Measurements from ENCODE around the gene PLA1A.
"Not testable (repeated sequence)": the region's sequence is repeated elsewhere in the genome, so short reads cannot be mapped to it uniquely, and the experiment has no call there.

Gene PLA1A

DNA sequence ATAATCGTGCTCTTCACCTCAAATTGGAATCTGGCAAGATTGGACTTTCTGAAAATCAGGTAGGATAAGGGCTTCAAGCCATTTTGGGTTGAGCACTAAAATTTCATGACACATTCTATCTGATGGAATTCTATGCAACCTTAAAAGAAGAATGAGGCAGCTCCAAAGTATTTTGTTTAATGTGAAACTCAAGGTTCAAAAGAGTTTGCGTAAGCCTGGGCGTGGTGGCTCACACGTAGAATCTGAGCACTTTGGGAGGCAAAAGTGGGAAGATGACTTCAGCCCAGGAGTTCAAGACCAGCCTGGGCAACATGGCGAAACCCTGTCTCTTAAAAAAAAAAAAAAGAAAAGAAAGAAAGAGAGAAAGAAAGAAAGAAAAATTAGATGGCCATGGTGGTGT, 3.6 kb upstream of the PLA1A start:
- H3K4me3 ChIP-seq (ENCODE audit: low read depth, low read length) = no peak overlapping the region
- DNase-seq = no peak
- H3K4me1 ChIP-seq = 0 out of 2 replicates have a peak, but pooled peaks cover 4% of the 10 kb centered on the region
- no peaks in the 10 kb centered on the region for H3K36me3 ChIP-seq
- H3K9me3 ChIP-seq = no peaks in the 10 kb centered on the region
- TF ChIP-seq, protein P1, sequence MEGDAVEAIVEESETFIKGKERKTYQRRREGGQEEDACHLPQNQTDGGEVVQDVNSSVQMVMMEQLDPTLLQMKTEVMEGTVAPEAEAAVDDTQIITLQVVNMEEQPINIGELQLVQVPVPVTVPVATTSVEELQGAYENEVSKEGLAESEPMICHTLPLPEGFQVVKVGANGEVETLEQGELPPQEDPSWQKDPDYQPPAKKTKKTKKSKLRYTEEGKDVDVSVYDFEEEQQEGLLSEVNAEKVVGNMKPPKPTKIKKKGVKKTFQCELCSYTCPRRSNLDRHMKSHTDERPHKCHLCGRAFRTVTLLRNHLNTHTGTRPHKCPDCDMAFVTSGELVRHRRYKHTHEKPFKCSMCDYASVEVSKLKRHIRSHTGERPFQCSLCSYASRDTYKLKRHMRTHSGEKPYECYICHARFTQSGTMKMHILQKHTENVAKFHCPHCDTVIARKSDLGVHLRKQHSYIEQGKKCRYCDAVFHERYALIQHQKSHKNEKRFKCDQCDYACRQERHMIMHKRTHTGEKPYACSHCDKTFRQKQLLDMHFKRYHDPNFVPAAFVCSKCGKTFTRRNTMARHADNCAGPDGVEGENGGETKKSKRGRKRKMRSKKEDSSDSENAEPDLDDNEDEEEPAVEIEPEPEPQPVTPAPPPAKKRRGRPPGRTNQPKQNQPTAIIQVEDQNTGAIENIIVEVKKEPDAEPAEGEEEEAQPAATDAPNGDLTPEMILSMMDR (IDR thresholded peaks at IDR 0.05; ENCODE audit: low read depth, low read length) = no peak
- H3K27me3 ChIP-seq = no peaks in the 10 kb centered on the region

DNA sequence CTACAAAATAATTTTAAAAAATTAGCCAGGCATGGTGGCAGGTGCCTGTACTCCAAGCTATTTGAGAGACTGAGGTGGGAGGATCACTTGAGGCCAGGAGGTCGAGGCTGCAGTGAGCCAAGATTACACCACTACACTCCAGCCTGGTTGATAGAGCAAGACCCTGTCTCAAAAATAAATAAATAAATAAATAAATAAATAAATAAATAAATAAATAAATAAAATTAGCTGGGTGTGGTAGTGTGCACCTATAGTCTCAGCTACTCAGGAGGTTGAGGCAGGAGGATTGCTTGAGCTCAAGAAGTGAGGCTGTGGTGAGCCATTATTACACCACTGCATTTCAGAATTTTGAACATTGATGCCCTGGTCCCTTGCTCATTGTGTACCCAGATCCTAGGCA, 2.8 kb upstream of the PLA1A start:
- not testable (repeated sequence) for H3K36me3 ChIP-seq; H3K4me1 ChIP-seq; DNase-seq; H3K27me3 ChIP-seq; H3K4me3 ChIP-seq (ENCODE audit: low read depth, low read length); H3K9me3 ChIP-seq

DNA sequence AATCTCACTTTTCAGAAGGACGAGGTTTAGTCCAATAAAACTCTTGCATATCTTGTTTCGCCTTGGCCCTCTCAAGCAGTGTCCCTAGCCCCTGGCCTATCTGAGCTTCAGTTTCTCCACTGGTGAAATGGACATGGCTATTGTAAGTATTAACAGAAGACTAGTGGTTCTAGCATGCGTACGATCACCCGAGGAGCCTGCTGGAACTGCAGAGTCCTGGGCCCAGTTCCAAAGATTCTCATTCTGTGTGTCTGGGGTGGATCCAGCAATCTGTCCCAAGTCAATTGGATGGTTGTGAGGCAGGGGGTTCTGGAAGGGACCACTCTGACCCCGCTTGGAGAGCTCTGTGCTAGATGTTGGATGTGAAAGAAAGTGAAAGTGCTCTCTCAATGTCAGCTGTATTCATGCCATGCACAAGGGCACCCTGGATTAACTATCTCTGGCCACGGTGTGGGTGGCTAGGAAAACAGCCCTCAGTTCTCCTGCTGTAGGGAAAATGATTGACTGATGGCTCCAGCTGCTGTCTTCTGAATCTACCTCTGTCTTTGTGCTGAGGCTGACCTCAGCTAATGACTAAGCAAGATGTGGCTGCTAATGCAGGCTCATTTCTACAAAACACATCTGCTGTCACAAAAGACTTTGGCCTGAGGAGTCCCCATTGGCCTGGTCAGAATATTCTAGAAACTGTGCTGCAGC, 1.9 kb upstream of the PLA1A start:
- H3K9me3 ChIP-seq = no peaks in the 10 kb centered on the region
- DNase-seq = no peak
- TF ChIP-seq, protein P1 (IDR thresholded peaks at IDR 0.05; ENCODE audit: low read depth, low read length) = no peak

DNA sequence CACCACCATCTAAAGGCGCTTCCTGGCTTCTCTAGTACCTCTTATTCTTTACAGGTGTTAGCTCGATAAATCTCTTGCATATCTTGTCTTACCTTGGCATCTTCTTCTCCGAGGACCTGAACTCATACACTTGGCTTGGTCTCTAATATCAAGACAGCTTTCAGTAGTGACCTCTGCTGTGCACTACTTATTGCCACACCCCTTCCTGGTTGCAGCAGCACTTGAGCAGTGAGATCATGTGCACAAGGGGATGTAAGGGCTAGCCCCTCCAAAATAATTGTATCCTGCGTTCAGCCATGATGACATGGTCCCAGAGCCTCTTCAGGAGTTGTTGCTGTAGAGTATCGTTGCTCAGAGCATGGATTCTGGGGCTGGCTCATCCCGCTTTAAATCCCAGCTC, 1.3 kb upstream of the PLA1A start:
- no peak for DNase-seq
- H3K9me3 ChIP-seq = no peaks in the 10 kb centered on the region
- H3K27me3 ChIP-seq = no peaks in the 10 kb centered on the region
- peaks cover 8% of the 10 kb centered on the region; the same call in 1 of the 2 replicates for H3K4me1 ChIP-seq
- no peak overlapping the region for H3K4me3 ChIP-seq (ENCODE audit: low read depth, low read length)
- no peaks in the 10 kb centered on the region for H3K36me3 ChIP-seq
- TF ChIP-seq, protein P1 (IDR thresholded peaks at IDR 0.05; ENCODE audit: low read depth, low read length) = no peak

More for the DNA sequence above, 1.9 kb upstream of the PLA1A start:
- Histone ChIP-seq H3K4me3 (ENCODE audit: low read depth, low read length) (no peak overlapping the region), H3K4me1 (peaks cover 4% of the 10 kb centered on the region; the same call in 1 of the 2 replicates), H3K27me3 (no peaks in the 10 kb centered on the region), H3K36me3 (no peaks in the 10 kb centered on the region)

DNA sequence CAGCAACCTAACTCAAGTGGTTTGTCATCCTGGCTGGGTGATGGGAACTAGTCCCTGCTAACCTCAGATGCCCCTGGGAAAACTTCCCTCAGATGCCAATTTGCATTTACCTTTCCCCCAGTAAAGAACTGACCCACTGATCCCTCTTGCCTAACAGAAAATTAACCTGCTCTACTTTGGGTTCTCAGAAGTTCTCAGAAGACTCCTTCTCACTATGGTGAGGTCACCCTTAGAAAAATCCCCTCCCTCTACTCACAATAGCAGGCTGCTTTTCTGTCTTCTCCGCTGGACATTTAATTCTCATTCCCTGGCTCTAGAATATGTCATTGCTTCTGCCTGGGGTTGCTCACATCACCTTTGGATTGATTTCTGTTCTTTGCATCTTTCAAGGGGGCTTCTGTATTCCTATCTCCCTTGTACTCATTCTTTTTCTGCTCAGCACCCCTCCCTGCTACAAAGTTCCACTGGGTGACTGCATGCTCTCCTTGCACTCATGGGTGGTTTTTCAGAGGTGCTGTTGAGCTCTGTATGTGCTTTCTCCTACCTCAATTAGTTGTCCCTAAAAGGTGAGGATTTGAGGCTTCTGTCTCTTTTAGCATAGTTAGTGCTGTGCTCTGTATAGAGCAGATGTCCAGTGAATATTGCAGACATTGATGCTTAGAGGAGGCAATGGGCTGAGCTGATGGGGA, 869 bp downstream of the PLA1A start:
- no peaks in the 10 kb centered on the region for H3K36me3 ChIP-seq
- no peak overlapping the region for H3K4me3 ChIP-seq (ENCODE audit: low read depth, low read length)
- DNase-seq = no peak
- no peaks in the 10 kb centered on the region for H3K27me3 ChIP-seq
- TF ChIP-seq, protein P1 (IDR thresholded peaks at IDR 0.05; ENCODE audit: low read depth, low read length) = no peak
- H3K4me1 ChIP-seq = peaks cover 8% of the 10 kb centered on the region; the same call in 1 of the 2 replicates
- H3K9me3 ChIP-seq = no peaks in the 10 kb centered on the region

DNA sequence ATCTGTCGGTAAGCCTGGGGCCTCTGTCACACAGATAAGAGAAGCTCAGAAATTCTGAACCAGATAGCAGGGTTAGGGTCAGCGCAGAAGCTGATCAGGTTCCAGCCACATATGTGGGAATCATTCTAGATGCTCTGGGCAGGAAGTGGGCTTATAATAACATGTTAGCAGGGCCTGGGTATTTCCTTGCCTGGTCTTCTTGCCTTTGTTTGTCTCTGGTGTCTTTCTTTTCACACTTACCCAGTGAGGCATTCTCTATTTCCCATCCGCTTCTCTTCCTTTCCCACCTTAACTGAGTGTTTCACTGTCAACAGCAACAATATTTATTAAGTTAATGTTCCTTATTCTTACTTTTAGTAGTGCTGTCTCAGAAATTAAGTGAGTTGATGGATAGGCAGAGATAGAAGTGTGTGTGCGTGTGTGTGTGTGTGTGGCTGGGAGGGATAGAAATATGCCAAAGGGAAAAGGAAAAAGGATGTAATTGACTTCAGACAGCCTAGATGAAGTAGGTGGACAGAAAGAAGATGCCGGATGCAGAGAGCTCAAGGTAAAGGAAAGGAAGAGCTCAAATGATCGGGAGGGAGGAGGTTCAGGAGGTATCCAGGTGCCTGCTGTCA, 2.0 kb downstream of the PLA1A start:
- Histone ChIP-seq H3K36me3 (no peaks in the 10 kb centered on the region), H3K4me1 (peaks cover 8% of the 10 kb centered on the region; the same call in 1 of the 2 replicates), H3K9me3 (no peaks in the 10 kb centered on the region), H3K4me3 (ENCODE audit: low read depth, low read length) (no peak overlapping the region), H3K27me3 (no peaks in the 10 kb centered on the region)
- no peak for DNase-seq
- TF ChIP-seq, protein P1 (IDR thresholded peaks at IDR 0.05; ENCODE audit: low read depth, low read length) = no peak
